Neural cell (in vitro differentiated cells): ENCODE data around the gene RBM5. TPM values are rescaled to one million over a fixed set of nuclear protein-coding genes. Genes with fewer than 3 reads are reported as not detected.

ENCODE experiments used
- H2AFZ ChIP-seq: fragments of 200-600, 300-800 bp; sonication (generic), shearing (Covaris generic); 2 replicates; pipeline ENCODE4 v1.6.0; 2014; ENCODE audit warnings: low read depth, mild to moderate bottlenecking, antibody characterized with exemption, low read length, moderate library complexity
- H3F3A ChIP-seq: fragments of 200-600 bp; shearing (Covaris generic); 2 replicates; pipeline ENCODE4 v1.6.1; 2016; ENCODE audit warnings: mild to moderate bottlenecking, moderate library complexity, mixed read lengths, antibody characterized with exemption, low read length; ENCODE audit not compliant: insufficient read depth, poor library complexity, severe bottlenecking
- H3K27ac ChIP-seq: fragments of 200-600, 300-800 bp; sonication (generic), shearing (Covaris generic); 2 replicates; pipeline ENCODE4 v1.5.1; 2014; ENCODE audit warnings: mild to moderate bottlenecking, low read length, moderate library complexity
- H3K27me3 ChIP-seq: fragments of 300-800, 200-600 bp; sonication (generic), shearing (Covaris generic); 2 replicates; pipeline ENCODE4 v1.6.0; 2014; ENCODE audit warnings: mild to moderate bottlenecking, low read depth, low read length, moderate library complexity; ENCODE audit not compliant: insufficient read depth
- H3K36me3 ChIP-seq: fragments of 300-800, 200-600 bp; sonication (generic), shearing (Covaris generic); 2 replicates; pipeline ENCODE4 v1.5.1; 2014; ENCODE audit warnings: mild to moderate bottlenecking, antibody characterized with exemption, low read length, moderate library complexity; ENCODE audit not compliant: insufficient read depth
- H3K4me2 ChIP-seq: fragments of 300-800, 200-600 bp; sonication (generic), shearing (Covaris generic); 2 replicates; pipeline ENCODE4 v1.6.0; 2014; ENCODE audit warnings: mild to moderate bottlenecking, low read length
- H3K4me3 ChIP-seq: fragments of 300-800, 200-600 bp; sonication (generic), shearing (Covaris generic); 2 replicates; pipeline ENCODE4 v1.5.1; 2014; ENCODE audit warnings: mild to moderate bottlenecking, low read length, moderate library complexity
- H3K79me2 ChIP-seq: fragments of 200-600 bp; shearing (Covaris generic); replicated peaks from 2 replicates; pipeline ENCODE4 v1.6.0; 2014; ENCODE audit warnings: mild to moderate bottlenecking, low read length, moderate library complexity; ENCODE audit not compliant: insufficient read depth
- H3K9ac ChIP-seq: fragments of 300-800, 200-600 bp; sonication (generic), shearing (Covaris generic); 2 replicates; pipeline ENCODE4 v1.6.1; 2016; ENCODE audit warnings: mild to moderate bottlenecking, low read length, mixed read lengths
- H3K9me2 ChIP-seq: fragments of 200-600 bp; shearing (Covaris generic); 2 replicates; pipeline ENCODE4 v1.6.1; 2016; ENCODE audit warnings: mild to moderate bottlenecking, low read length, mixed read lengths; ENCODE audit not compliant: insufficient read depth
- H3K9me3 ChIP-seq: fragments of 200-600, 300-800 bp; sonication (generic), shearing (Covaris generic); 2 replicates; pipeline ENCODE4 v1.6.1; 2016; ENCODE audit warnings: mild to moderate bottlenecking, mixed run types, low read length, moderate library complexity, mixed read lengths
- H4K20me1 ChIP-seq: fragments of 200-600 bp; shearing (Covaris generic); 2 replicates; pipeline ENCODE4 v1.6.1; 2016; ENCODE audit warnings: mild to moderate bottlenecking, mixed run types; ENCODE audit not compliant: insufficient read depth
- CTCF ChIP-seq: fragments of 450-650 bp; IDR thresholded peaks from 2 replicates; pipeline ENCODE4 v1.5.1; 2014; ENCODE audit warnings: antibody characterized with exemption, mild to moderate bottlenecking, moderate library complexity; ENCODE audit not compliant: poor library complexity, severe bottlenecking
- EP300 ChIP-seq: fragments of 450-650 bp; conservative IDR thresholded peaks from 2 replicates; pipeline ENCODE4 v1.6.1; 2014; ENCODE audit warnings: antibody characterized with exemption, mild to moderate bottlenecking, moderate library complexity; ENCODE audit not compliant: poor library complexity, severe bottlenecking
- EZH2 ChIP-seq: fragments of 200-600, 300-800 bp; shearing (Covaris generic), sonication (generic); IDR thresholded peaks from 2 replicates; pipeline ENCODE4 v1.6.1; 2014; ENCODE audit warnings: antibody characterized with exemption, low read length, borderline replicate concordance, mild to moderate bottlenecking; ENCODE audit not compliant: insufficient read depth, poor library complexity, severe bottlenecking
- MXI1 ChIP-seq: fragments of 450-650 bp; conservative IDR thresholded peaks from 2 replicates; pipeline ENCODE4 v1.6.1; 2014; ENCODE audit warnings: antibody characterized with exemption, mild to moderate bottlenecking; ENCODE audit not compliant: poor library complexity, severe bottlenecking
- POLR2AphosphoS5 ChIP-seq: IDR thresholded peaks from 2 replicates; pipeline ENCODE4 v1.6.1; 2012
- RAD21 ChIP-seq: fragments of 450-650 bp; conservative IDR thresholded peaks from 2 replicates; pipeline ENCODE4 v1.6.1; 2014; ENCODE audit warnings: antibody characterized with exemption, mild to moderate bottlenecking, moderate library complexity
- REST ChIP-seq: IDR thresholded peaks from 2 replicates; pipeline ENCODE4 v1.6.1; 2012; ENCODE audit warnings: borderline replicate concordance
- SMC3 ChIP-seq: fragments of 450-650 bp; conservative IDR thresholded peaks from 2 replicates; pipeline ENCODE4 v1.6.1; 2014; ENCODE audit warnings: antibody characterized with exemption, mild to moderate bottlenecking, moderate library complexity; ENCODE audit not compliant: poor library complexity
- TAF1 ChIP-seq: IDR thresholded peaks from 2 replicates; pipeline ENCODE4 v1.6.1; 2012; ENCODE audit warnings: low read depth
- polyA plus RNA-seq: library from polyadenylated mRNA; depleted of rRNA; stranded (reverse); fragments of >200 nt; gene quantifications from 2 replicates; pipeline ENCODE4 v1.2.3, GENCODE V29; 2014

RBM5 gene
- polyA plus RNA-seq, 1 donor from 2014 or later: 632 TPM

GRCh38 chr3:50138266-50139200 lies 49.8 kb downstream of the RBM5 start:
- Histone ChIP-seq H3F3A (no peaks in the 10 kb centered on the region), H3K27me3 (no peaks in the 10 kb centered on the region), H4K20me1 (no peaks in the 10 kb centered on the region), H3K79me2 (no peaks in the 10 kb centered on the region), H3K27ac (peak overlapping the region; percentile 10), H3K4me3 (peak overlapping the region; percentile 41), H3K9me2 (no peaks in the 10 kb centered on the region), H2AFZ (no peak overlapping the region), H3K36me3 (no peaks in the 10 kb centered on the region), H3K4me2 (peak overlapping the region; percentile 30), H3K9me3 (no peaks in the 10 kb centered on the region), H3K9ac (peak overlapping the region; percentile 40)
- TF ChIP-seq EP300: no peak
- no peak for TF ChIP-seq RAD21
- TF ChIP-seq SMC3: no peak
- no peak for TF ChIP-seq MXI1
- TF ChIP-seq REST: no peak
- no peak for TF ChIP-seq EZH2
- no peak for TF ChIP-seq CTCF
- no peak for TF ChIP-seq TAF1
- TF ChIP-seq POLR2AphosphoS5: no peak

- no peak overlapping the region for H2AFZ ChIP-seq
- H3K4me3 ChIP-seq: peak overlapping the region; percentile 41
- H3K27ac ChIP-seq: peak overlapping the region; percentile 10
- no peaks in the 10 kb centered on the region for H3K79me2 ChIP-seq
- H3K4me2 ChIP-seq: no peak overlapping the region
- no peaks in the 10 kb centered on the region for H3F3A ChIP-seq
- H3K9me3 ChIP-seq: no peaks in the 10 kb centered on the region
- H3K27me3 ChIP-seq: no peaks in the 10 kb centered on the region
- H3K9me2 ChIP-seq: no peaks in the 10 kb centered on the region
- H3K36me3 ChIP-seq: no peaks in the 10 kb centered on the region
- no peaks in the 10 kb centered on the region for H4K20me1 ChIP-seq
- no peak for TF ChIP-seq EZH2
- TF ChIP-seq CTCF: no peak
- no peak for TF ChIP-seq TAF1
- no peak for TF ChIP-seq MXI1
- TF ChIP-seq EP300: no peak
- TF ChIP-seq POLR2AphosphoS5: no peak
- TF ChIP-seq SMC3: no peak
- TF ChIP-seq RAD21: no peak
- no peak for TF ChIP-seq REST
- peak overlapping the region; percentile 40 for H3K9ac ChIP-seq
Measured at GRCh38 chr3:50139308-50139707, 50.6 kb downstream of the RBM5 start.
